ENCODE data around the gene DNAJC16.

- TF ChIP-seq CTCF (conservative IDR thresholded peaks at IDR 0.05; ENCODE audit: low read length) (no peak), EZH2phosphoT487 (IDR thresholded peaks at IDR 0.05; ENCODE audit: borderline replicate concordance, low read depth, low read length) (no peak)
These were observed 48.9 kb upstream of the DNAJC16 start for GRCh38 chr1:15477646-15478212.

Measured in OCI-LY7 (cell line).